Activated T-cell treated with anti-CD3 and anti-CD28 coated beads for 1 hour (primary cell): ENCODE data around the gene GRIK5.
"Not testable (repeated sequence)": the region's sequence is repeated elsewhere in the genome, so short reads cannot be mapped to it uniquely, and the experiment has no call there.

ENCODE experiments used
- DNase-seq: peaks from one replicate; pipeline ENCODE4 v3.0.0-alpha.2; 2020; ENCODE audit warnings: low read depth

The GRIK5 gene

GRCh38 chr19:42069619-42070351, at the start of gene GRIK5:
Gene GRIK5 (minus strand): TSS chr19:42070206. CDS start chr19:42065770, 4,436 bp downstream.
- no peak for DNase-seq

GRCh38 chr19:42117076-42117475, 47.1 kb upstream of the GRIK5 start:
- no peak for DNase-seq

GRCh38 chr19:42116308-42117075, 46.5 kb upstream of the GRIK5 start:
- DNase-seq = no peak

GRCh38 chr19:42115705-42116104, 45.7 kb upstream of the GRIK5 start:
- no peak for DNase-seq

- no peak for DNase-seq
These were observed 45.2 kb upstream of the GRIK5 start for GRCh38 chr19:42115219-42115618.

GRCh38 chr19:42114412-42114811, 44.4 kb upstream of the GRIK5 start:
- DNase-seq = no peak

GRCh38 chr19:42113641-42114348, 43.8 kb upstream of the GRIK5 start:
- no peak for DNase-seq

- DNase-seq = no peak
These were observed 41.8 kb upstream of the GRIK5 start for GRCh38 chr19:42111811-42112210.

- DNase-seq = no peak
These were observed 41.4 kb upstream of the GRIK5 start for GRCh38 chr19:42111384-42111783.

GRCh38 chr19:42110658-42111057, 40.7 kb upstream of the GRIK5 start:
- DNase-seq = no peak

GRCh38 chr19:42109896-42110295, 39.9 kb upstream of the GRIK5 start:
- no peak for DNase-seq

GRCh38 chr19:42108527-42109389, 38.8 kb upstream of the GRIK5 start:
- DNase-seq = peak; percentile 90

GRCh38 chr19:42105368-42105767, 35.4 kb upstream of the GRIK5 start:
- DNase-seq = no peak

- no peak for DNase-seq
These were observed 32.9 kb upstream of the GRIK5 start for GRCh38 chr19:42102877-42103276.

GRCh38 chr19:42100241-42100640, 30.2 kb upstream of the GRIK5 start:
- not testable (repeated sequence) for DNase-seq

- no peak for DNase-seq
These were observed 29.4 kb upstream of the GRIK5 start for GRCh38 chr19:42099336-42099925.

GRCh38 chr19:42098781-42099180, 28.8 kb upstream of the GRIK5 start:
- no peak for DNase-seq

- no peak for DNase-seq
These were observed 27.5 kb upstream of the GRIK5 start for GRCh38 chr19:42097461-42097860.

GRCh38 chr19:42096255-42096837, 26.3 kb upstream of the GRIK5 start:
- DNase-seq = no peak

- DNase-seq = no peak
These were observed 25.8 kb upstream of the GRIK5 start for GRCh38 chr19:42095814-42096230.
